ENCODE results near the gene SORCS2.

- TF ChIP-seq RCOR1 (IDR thresholded peaks at IDR 0.05; ENCODE audit: insufficient replicate concordance, low read length) (no peak), POLR2A (IDR thresholded peaks at IDR 0.05; ENCODE audit: low read depth, low read length) (no peak), RAD21 (IDR thresholded peaks at IDR 0.05; ENCODE audit: low read length) (no peak), CTCF (conservative IDR thresholded peaks at IDR 0.05; ENCODE audit: low read depth, low read length) (no peak), ELK1 (IDR thresholded peaks at IDR 0.05; ENCODE audit: borderline replicate concordance, low read depth, low read length) (no peak), BHLHE40 (IDR thresholded peaks at IDR 0.05; ENCODE audit: low read depth, low read length) (no peak), CHD1 (IDR thresholded peaks at IDR 0.05; ENCODE audit: low read depth, low read length) (no peak), CEBPB (IDR thresholded peaks at IDR 0.05; ENCODE audit: low read depth, low read length) (no peak), NFE2L2 (IDR thresholded peaks at IDR 0.05; ENCODE audit: low read depth, low read length) (no peak), FOS (IDR thresholded peaks at IDR 0.05; ENCODE audit: low read depth, low read length) (no peak), USF2 (IDR thresholded peaks at IDR 0.05; ENCODE audit: low read depth, low read length) (no peak), SMC3 (IDR thresholded peaks at IDR 0.05; ENCODE audit: low read depth, low read length) (no peak), MAFK (IDR thresholded peaks at IDR 0.05; ENCODE audit: low read depth, low read length) (no peak)
Observed at GRCh38 chr4:7463566-7464258, 271.4 kb downstream of the SORCS2 start.
